Osteocyte (in vitro differentiated cells): Measurements from ENCODE around the gene SPATA33. TPM values are rescaled to one million over a fixed set of nuclear protein-coding genes. Genes with fewer than 3 reads are reported as not detected.

Experiments
- DNase-seq: peaks from one replicate; pipeline ENCODE4 v3.0.0; 2021; ENCODE audit warnings: mixed read lengths; ENCODE audit not compliant: unreplicated experiment; ENCODE audit errors: extremely low spot score
- H3K27ac Mint-ChIP-seq: one replicate; pipeline ENCODE4 v1.8.0; 2021; ENCODE audit warnings: mild to moderate bottlenecking, mixed read lengths; ENCODE audit not compliant: unreplicated experiment
- H3K27me3 Mint-ChIP-seq: one replicate; pipeline ENCODE4 v1.8.0; 2021; ENCODE audit warnings: mixed read lengths; ENCODE audit not compliant: unreplicated experiment
- H3K36me3 Mint-ChIP-seq: one replicate; pipeline ENCODE4 v1.8.0; 2021; ENCODE audit warnings: mixed read lengths; ENCODE audit not compliant: unreplicated experiment
- H3K4me1 Mint-ChIP-seq: one replicate; pipeline ENCODE4 v1.8.0; 2021; ENCODE audit warnings: mixed read lengths; ENCODE audit not compliant: unreplicated experiment
- H3K4me3 Mint-ChIP-seq: one replicate; pipeline ENCODE4 v1.8.0; 2021; ENCODE audit warnings: mild to moderate bottlenecking, moderate library complexity, mixed read lengths; ENCODE audit not compliant: unreplicated experiment
- H3K9me3 Mint-ChIP-seq: one replicate; pipeline ENCODE4 v1.8.0; 2021; ENCODE audit warnings: mixed read lengths; ENCODE audit not compliant: unreplicated experiment
- total RNA-seq: library from RNA; stranded (reverse); gene quantifications from 2 replicates; pipeline ENCODE4 v1.2.1, GENCODE V29; 2021
- TF ChIP-seq, protein P1 (sequence below): fragments of 200-600 bp; sonication (generic); IDR thresholded peaks from 2 replicates; pipeline ENCODE4 v1.5.0; 2021; ENCODE audit warnings: antibody characterized with exemption, mild to moderate bottlenecking, moderate library complexity

Gene SPATA33
- total RNA-seq, 1 donor from 2014 or later: 18.3 TPM

DNA sequence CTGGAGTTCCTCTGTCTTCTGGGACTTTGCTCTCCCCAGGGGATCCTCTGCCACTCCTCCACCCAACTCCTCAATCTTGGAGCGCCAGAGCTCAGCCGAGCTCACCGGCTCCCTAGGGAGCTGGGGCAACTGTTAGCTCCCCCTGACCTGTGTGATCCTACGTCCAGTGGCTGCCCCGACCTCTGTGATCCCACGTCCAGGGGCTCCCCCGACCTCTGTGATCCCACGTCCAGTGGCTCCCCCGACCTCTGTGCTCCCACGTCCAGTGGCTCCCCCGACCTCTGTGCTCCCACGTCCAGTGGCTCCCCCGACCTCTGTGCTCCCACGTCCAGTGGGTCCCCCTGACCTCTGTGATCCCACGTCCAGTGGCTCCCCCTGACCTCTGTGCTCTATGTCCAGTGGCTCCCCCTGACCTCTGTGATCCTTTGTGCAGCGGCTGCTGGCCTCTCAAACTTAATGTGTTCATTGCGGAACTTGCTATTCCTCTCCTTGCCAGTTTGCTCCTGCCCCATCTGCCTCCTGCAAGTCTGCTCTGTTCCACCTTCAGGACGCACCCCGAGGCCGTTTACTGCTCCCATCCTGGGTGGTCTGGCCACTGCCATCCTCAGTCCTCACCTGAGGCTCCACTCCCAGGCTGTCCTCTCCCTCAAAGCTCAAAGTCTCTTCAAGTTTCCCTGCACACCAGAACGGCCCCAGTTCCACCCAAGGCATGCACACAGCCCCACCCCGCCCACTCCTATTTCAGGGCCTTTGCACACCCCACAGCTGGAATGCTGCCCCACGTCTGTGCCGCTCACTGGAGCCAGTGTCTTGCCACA lies 60.3 kb downstream of the SPATA33 start:
- TF ChIP-seq, protein P1, sequence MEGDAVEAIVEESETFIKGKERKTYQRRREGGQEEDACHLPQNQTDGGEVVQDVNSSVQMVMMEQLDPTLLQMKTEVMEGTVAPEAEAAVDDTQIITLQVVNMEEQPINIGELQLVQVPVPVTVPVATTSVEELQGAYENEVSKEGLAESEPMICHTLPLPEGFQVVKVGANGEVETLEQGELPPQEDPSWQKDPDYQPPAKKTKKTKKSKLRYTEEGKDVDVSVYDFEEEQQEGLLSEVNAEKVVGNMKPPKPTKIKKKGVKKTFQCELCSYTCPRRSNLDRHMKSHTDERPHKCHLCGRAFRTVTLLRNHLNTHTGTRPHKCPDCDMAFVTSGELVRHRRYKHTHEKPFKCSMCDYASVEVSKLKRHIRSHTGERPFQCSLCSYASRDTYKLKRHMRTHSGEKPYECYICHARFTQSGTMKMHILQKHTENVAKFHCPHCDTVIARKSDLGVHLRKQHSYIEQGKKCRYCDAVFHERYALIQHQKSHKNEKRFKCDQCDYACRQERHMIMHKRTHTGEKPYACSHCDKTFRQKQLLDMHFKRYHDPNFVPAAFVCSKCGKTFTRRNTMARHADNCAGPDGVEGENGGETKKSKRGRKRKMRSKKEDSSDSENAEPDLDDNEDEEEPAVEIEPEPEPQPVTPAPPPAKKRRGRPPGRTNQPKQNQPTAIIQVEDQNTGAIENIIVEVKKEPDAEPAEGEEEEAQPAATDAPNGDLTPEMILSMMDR: no peak

More for the DNA sequence above, 60.3 kb downstream of the SPATA33 start:
- Mint-ChIP-seq H3K9me3 (no peaks in the 10 kb centered on the region), H3K4me3 (no peak overlapping the region), H3K36me3 (peaks cover 6% of the 10 kb centered on the region), H3K27me3 (no peaks in the 10 kb centered on the region), H3K4me1 (peaks cover 17% of the 10 kb centered on the region), H3K27ac (no peak overlapping the region)
- no peak for DNase-seq

Other genes starting within 250 kb of the SPATA33 start
- 188 and 209 TPM in 2 replicates for gene ANKRD11, start 167.3 kb upstream of the SPATA33 start, total RNA-seq
- 113 and 125 TPM in 2 replicates for gene SPG7, start 149.4 kb upstream of the SPATA33 start, total RNA-seq
- gene RPL13, start 97.2 kb upstream of the SPATA33 start, total RNA-seq: 1,759 and 1,785 TPM in 2 replicates
- 19.7 and 23.6 TPM in 2 replicates for gene CPNE7, start 82.1 kb upstream of the SPATA33 start, total RNA-seq
- gene DPEP1, start 44.2 kb upstream of the SPATA33 start, total RNA-seq: not detected in 2 replicates
- gene CHMP1A, start 128 bp upstream of the SPATA33 start, total RNA-seq: 92.5 and 94.1 TPM in 2 replicates
- gene CDK10, start 28.9 kb downstream of the SPATA33 start, total RNA-seq: 67.2 and 91.5 TPM in 2 replicates
- gene SPATA2L, start 43.9 kb downstream of the SPATA33 start, total RNA-seq: 9.5 and 12.3 TPM in 2 replicates
- 22.0 TPM in 2 replicates for gene VPS9D1, start 63.1 kb downstream of the SPATA33 start, total RNA-seq
- gene ZNF276, start 63.7 kb downstream of the SPATA33 start, total RNA-seq: 21.3 and 23.0 TPM in 2 replicates
- 14.6 and 14.7 TPM in 2 replicates for gene FANCA, start 158.8 kb downstream of the SPATA33 start, total RNA-seq
- 4.1 and 4.6 TPM in 2 replicates for gene SPIRE2, start 170.6 kb downstream of the SPATA33 start, total RNA-seq
- 251 and 267 TPM in 2 replicates for gene TCF25, start 215.8 kb downstream of the SPATA33 start, total RNA-seq